Mucosa of descending colon (tissue), 3 donors: ENCODE data around the gene ADCYAP1R1. TPM values are rescaled to one million over a fixed set of nuclear protein-coding genes. Genes with fewer than 3 reads are reported as not detected.

Experiments used
- ATAC-seq: fragments of 200-7000 bp; cut with Tn5 transposase; one replicate; pipeline ENCODE4 v1.9.1; 2020; ENCODE audit warnings: mild to moderate bottlenecking, moderate library complexity
- DNase-seq, 3 donors: peaks; one replicate each; pipeline ENCODE4 v3.0.0-alpha.2; 2020
- H3K36me3 ChIP-seq: fragments of 200-600 bp; one replicate; pipeline ENCODE4 v1.8.0; 2021; ENCODE audit warnings: low read depth, mild to moderate bottlenecking
- H3K4me1 ChIP-seq: fragments of 200-600 bp; one replicate; pipeline ENCODE4 v1.8.0; 2021; ENCODE audit warnings: low read depth, mild to moderate bottlenecking
- H3K4me3 ChIP-seq: fragments of 200-600 bp; one replicate; pipeline ENCODE4 v1.8.0; 2021; ENCODE audit warnings: mild to moderate bottlenecking
- H3K9me3 ChIP-seq: fragments of 200-600 bp; one replicate; pipeline ENCODE4 v1.8.0; 2021; ENCODE audit warnings: mild to moderate bottlenecking
- intact Hi-C, 2 donors: fragments of 100-400 bp; cut with DNase I in 1 of 2; cut with micrococcal nuclease in 1 of 2; formaldehyde crosslinking; loops; one replicate each; pipeline versions ENCODE4 v1.11.0 to v1.11.1; 2022; cut with DNase I, micrococcal nuclease
- total RNA-seq, 3 donors: library from RNA; stranded (reverse); fragmentation: NEBNext Ultra II Directional in 2 of 3; extraction: Animal tissue kit (Norgen Biotek cat#: 25700) in 2 of 3; gene quantifications; one replicate each; pipeline versions ENCODE4 v1.2.1 to v1.2.4, GENCODE V29; 2021 to 2023
- TF ChIP-seq, protein P1 (sequence below): fragments of 200-600 bp; IDR thresholded peaks from one replicate; pipeline ENCODE4 v1.8.0; 2022; ENCODE audit warnings: antibody characterized with exemption, mild to moderate bottlenecking
- donor health status: DM: no; HTN: no; CAD: no; lungs with moderate emphysema.
- donor health status: DM: no; HTN: no; CAD: no.
- donor health status: DM: no; HTN: yes; CAD: no.

Gene ADCYAP1R1
- total RNA-seq, 3 donors from 2014 or later = 0.26 to 15.0 (median 2.2) TPM

DNA sequence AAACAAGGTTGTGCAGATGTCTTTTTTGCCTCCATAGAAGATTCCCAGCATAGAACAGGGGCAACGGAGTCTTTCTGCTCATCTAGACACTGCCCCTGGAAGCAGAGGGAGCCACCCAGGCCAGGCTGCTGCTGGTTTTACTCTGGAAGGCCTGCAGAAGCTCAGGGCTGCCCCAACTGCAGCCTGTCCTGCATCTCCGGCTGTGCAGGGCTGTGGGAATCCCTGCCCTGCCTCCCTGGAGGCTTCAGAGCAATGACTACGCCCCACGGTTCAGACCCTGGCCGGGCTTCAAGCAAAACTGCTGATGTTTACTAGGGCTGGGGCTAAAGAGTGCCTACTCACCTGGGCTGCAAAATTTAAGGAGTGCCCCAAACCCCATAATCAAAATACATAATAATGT, 44.5 kb upstream of the ADCYAP1R1 start:
- DNase-seq = no peak
- no peak for ATAC-seq
- intact Hi-C loops = no loop called here

DNA sequence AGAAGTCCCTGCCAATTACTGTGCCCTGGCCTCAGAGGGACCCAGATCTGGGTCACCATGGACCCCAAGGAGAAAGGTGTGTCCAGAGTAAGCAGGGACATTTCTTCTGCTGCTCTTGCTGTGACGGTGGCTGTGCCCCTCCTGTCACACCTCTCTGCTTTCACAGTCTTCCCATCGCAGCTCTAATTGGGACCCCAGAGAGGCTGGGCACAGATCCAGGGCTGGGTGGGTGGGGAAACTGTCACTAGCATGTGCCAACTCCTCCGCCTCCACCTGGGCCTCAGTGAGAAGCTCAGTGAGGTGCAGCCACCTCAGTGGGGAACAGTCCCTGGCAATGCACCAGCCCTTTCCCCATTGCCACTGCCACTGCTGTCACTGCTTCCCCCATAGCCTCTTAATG, 37.3 kb upstream of the ADCYAP1R1 start:
- intact Hi-C loops = no loop called here
- DNase-seq = no peak
- Histone ChIP-seq H3K36me3 (no peaks in the 10 kb centered on the region), H3K9me3 (no peaks in the 10 kb centered on the region), H3K4me1 (no peaks in the 10 kb centered on the region), H3K4me3 (no peak overlapping the region)
- TF ChIP-seq, protein P1, sequence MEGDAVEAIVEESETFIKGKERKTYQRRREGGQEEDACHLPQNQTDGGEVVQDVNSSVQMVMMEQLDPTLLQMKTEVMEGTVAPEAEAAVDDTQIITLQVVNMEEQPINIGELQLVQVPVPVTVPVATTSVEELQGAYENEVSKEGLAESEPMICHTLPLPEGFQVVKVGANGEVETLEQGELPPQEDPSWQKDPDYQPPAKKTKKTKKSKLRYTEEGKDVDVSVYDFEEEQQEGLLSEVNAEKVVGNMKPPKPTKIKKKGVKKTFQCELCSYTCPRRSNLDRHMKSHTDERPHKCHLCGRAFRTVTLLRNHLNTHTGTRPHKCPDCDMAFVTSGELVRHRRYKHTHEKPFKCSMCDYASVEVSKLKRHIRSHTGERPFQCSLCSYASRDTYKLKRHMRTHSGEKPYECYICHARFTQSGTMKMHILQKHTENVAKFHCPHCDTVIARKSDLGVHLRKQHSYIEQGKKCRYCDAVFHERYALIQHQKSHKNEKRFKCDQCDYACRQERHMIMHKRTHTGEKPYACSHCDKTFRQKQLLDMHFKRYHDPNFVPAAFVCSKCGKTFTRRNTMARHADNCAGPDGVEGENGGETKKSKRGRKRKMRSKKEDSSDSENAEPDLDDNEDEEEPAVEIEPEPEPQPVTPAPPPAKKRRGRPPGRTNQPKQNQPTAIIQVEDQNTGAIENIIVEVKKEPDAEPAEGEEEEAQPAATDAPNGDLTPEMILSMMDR = no peak
- ATAC-seq = no peak

More for the DNA sequence above, 44.5 kb upstream of the ADCYAP1R1 start:
- Histone ChIP-seq H3K36me3 (no peaks in the 10 kb centered on the region), H3K9me3 (no peaks in the 10 kb centered on the region), H3K4me1 (no peaks in the 10 kb centered on the region), H3K4me3 (no peak overlapping the region)
- TF ChIP-seq, protein P1 = no peak

DNA sequence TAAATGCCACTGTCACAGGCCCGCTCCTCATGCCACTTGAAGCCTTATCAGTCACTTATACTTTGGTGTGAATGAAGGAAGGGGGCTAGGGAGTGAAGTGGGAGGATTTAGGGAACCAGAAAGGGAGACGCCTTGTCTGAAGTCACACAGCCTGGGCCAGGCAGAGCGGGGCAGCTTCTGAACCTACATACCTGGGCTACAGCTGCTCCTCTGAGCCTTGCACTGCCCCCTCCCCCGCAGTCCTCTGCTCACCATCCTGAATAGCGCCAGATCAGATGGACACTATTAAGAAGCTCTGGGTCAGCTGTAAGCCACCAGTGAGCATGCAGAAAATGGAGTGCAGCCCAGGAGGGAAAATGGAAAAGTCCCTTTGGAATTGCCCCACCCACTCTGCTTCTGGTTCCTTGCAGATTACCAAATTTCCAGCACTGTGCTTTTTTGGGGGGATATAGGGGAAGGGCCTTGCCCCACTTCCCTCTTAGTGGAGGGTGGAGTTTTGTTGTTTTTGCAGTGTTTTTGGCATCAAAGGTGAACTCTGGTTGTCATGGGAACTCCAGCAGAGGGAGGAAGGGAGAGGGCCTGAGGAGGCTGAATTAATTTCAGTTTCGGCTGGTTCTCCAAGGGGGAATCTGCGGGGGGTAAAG, 35.0 kb upstream of the ADCYAP1R1 start:
- TF ChIP-seq, protein P1 = no peak
- no peaks in the 10 kb centered on the region for H3K4me1 ChIP-seq
- no peak overlapping the region for H3K4me3 ChIP-seq
- H3K9me3 ChIP-seq = no peaks in the 10 kb centered on the region
- no peak for ATAC-seq
- intact Hi-C loops = no loop called here
- H3K36me3 ChIP-seq = no peaks in the 10 kb centered on the region
- DNase-seq = no peak

DNA sequence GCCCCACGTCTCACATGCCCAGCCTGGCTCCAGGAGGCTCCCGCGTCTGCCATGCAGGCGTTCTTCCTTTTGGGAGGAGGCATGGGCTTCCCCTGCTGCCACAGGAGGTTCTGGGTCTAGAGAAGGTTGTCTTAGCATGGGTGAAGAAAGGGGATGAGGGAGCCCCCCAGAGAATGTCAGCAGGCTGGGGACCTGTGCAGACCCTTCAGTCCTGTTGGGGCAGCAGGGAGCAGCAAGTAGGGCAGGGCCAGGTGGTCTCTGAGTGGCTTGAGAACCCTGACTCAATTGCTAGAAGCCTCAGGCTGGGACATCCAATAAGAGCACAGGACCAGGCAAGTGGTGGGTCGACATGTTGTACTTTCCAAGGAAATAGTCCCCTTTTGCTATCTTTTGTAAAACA, 34.4 kb upstream of the ADCYAP1R1 start:
- H3K4me1 ChIP-seq = no peaks in the 10 kb centered on the region
- no peak overlapping the region for H3K4me3 ChIP-seq
- TF ChIP-seq, protein P1 = no peak
- ATAC-seq (no peak), DNase-seq (no peak)
- no peaks in the 10 kb centered on the region for H3K36me3 ChIP-seq
- no peaks in the 10 kb centered on the region for H3K9me3 ChIP-seq
- intact Hi-C loops = no loop called here

DNA sequence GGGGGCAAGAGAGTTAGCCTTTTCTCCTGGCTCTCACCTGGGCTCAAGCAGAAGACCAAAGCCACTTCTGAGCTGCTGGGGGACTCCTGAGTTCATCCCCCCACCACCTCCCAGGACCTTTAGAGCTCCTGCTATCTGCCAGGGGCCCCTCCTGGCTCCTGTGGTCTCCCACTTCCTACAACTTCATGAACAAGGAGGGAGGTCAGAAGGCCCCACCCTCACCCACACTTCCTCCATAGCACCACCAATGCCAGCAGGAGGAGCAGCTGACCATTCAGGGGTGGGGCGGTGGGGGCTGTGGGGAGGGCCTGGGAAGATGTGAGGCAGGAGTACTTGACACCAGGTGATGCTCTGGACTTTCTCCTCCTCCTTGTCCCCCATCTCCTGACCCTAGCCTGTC, 32.6 kb upstream of the ADCYAP1R1 start:
- H3K4me3 ChIP-seq = no peak overlapping the region
- no peaks in the 10 kb centered on the region for H3K36me3 ChIP-seq
- intact Hi-C loops = no loop called here
- TF ChIP-seq, protein P1 = no peak
- no peaks in the 10 kb centered on the region for H3K9me3 ChIP-seq
- ATAC-seq (no peak), DNase-seq (no peak)
- H3K4me1 ChIP-seq = no peaks in the 10 kb centered on the region

DNA sequence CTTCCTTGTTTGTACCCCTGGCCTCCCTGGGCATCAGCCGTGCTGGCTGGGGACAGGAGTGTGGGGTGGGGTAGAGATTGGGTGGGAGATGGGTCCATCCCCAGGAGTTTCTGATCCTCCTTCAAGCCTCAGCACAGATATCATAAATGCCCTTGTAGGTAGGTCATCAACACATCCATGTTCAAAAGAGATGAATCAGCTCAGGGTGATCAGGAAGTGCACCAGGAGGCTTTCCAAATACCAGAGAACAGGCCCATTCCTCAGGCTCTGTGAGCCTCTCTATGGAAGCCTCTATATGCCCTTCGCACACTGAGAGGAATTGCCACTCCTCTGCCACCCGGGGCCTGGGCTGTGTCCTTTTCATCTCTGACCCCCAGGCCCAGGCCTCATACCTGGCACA, 31.9 kb upstream of the ADCYAP1R1 start:
- no peak for DNase-seq
- intact Hi-C loops = no loop called here
- H3K9me3 ChIP-seq = no peaks in the 10 kb centered on the region
- no peaks in the 10 kb centered on the region for H3K36me3 ChIP-seq
- TF ChIP-seq, protein P1 = no peak
- ATAC-seq = no peak
- H3K4me3 ChIP-seq = no peak overlapping the region
- H3K4me1 ChIP-seq = no peaks in the 10 kb centered on the region
